K562 (cell line): ENCODE results near the gene HSPA1B.

Experiments
- DPF2 ChIP-seq: fragments of 450-650 bp; IDR thresholded peaks from 2 replicates; pipeline ENCODE4 v1.6.1; 2016
- ZNF445 ChIP-seq: fragments of 250-450 bp; sonication (Bioruptor Pico); IDR thresholded peaks from 2 replicates; pipeline ENCODE4 v1.4.0; 2020; ENCODE audit warnings: low read depth, mild to moderate bottlenecking, moderate library complexity

DNA sequence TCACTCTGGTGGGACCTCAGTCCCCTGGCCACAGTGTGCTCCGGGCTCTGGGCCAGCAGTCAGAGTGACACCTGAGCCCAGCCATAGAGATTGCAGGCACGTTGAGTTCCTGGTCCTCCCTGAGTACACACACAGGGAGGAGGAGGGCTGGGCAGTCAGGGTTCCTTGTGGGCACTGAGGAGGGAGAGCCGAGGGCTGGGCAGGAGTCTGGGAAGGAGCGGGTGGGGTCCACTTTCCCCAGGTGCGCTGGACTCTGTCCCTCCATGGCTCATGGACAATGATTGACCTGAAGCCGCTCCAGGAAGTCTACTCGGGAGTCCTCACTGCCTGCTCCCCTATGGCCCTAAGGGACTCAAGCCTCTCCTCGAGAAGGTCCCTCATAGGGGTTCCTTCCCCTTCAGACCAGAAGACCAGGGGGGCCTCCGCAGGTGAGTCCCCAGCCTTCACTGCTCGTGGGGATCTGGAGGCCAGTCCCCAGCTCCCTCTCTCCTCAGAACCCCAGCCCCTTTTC, 50.2 kb downstream of the HSPA1B start:
- TF ChIP-seq ZNF445 (CRISPR knock-in tag) (no peak), DPF2 (no peak)
